Measurements from ENCODE around the gene ALLC. TPM values are rescaled to one million over a fixed set of nuclear protein-coding genes. Genes with fewer than 3 reads are reported as not detected.

Gene ALLC
- total RNA-seq, 1 donor from 2014 or later, result not detected

- no peaks in the 10 kb centered on the region for H3K4me1 Mint-ChIP-seq (ENCODE audit: low read depth)
- no peaks in the 10 kb centered on the region for H3K36me3 Mint-ChIP-seq (ENCODE audit: low read depth)
- H3K4me3 Mint-ChIP-seq (ENCODE audit: low read depth), result no peak overlapping the region
- intact Hi-C loops (cut with micrococcal nuclease), result no loop called here
- no peak overlapping the region for H3K27ac Mint-ChIP-seq
- H3K27me3 Mint-ChIP-seq (ENCODE audit: low read depth), result peaks cover under 1% of the 10 kb centered on the region
- no peak for DNase-seq (ENCODE audit: low spot score)
- no peaks in the 10 kb centered on the region for H3K9me3 Mint-ChIP-seq
Measured at GRCh38 chr2:3739313-3739712, 81.3 kb downstream of the ALLC start.

DNA sequence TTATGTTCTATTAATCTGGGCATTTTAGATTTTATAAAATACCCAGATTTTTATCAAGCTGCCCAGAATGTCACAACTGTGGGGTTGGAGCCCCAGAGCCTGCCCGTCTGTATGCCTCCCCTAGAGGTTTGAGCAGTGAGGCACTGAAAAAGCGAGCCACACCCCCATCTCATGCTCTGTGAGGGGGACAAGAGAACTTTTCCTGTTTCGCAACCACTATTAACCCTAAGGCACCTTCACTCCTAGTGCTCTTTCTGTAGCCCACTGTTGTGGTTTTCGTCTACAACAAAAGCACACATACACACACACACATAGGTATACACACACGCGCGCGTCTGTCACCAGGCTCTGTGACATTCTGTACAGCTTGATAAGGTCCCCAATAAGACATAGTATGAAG lies 83.4 kb downstream of the ALLC start:
- no peak for DNase-seq (ENCODE audit: low spot score)
- no peaks in the 10 kb centered on the region for H3K4me1 Mint-ChIP-seq (ENCODE audit: low read depth)
- intact Hi-C loops (cut with micrococcal nuclease), result no loop called here
- H3K27me3 Mint-ChIP-seq (ENCODE audit: low read depth), result no peaks in the 10 kb centered on the region
- H3K36me3 Mint-ChIP-seq (ENCODE audit: low read depth), result no peaks in the 10 kb centered on the region
- H3K27ac Mint-ChIP-seq, result no peak overlapping the region
- no peaks in the 10 kb centered on the region for H3K9me3 Mint-ChIP-seq
- no peak overlapping the region for H3K4me3 Mint-ChIP-seq (ENCODE audit: low read depth)

DNA sequence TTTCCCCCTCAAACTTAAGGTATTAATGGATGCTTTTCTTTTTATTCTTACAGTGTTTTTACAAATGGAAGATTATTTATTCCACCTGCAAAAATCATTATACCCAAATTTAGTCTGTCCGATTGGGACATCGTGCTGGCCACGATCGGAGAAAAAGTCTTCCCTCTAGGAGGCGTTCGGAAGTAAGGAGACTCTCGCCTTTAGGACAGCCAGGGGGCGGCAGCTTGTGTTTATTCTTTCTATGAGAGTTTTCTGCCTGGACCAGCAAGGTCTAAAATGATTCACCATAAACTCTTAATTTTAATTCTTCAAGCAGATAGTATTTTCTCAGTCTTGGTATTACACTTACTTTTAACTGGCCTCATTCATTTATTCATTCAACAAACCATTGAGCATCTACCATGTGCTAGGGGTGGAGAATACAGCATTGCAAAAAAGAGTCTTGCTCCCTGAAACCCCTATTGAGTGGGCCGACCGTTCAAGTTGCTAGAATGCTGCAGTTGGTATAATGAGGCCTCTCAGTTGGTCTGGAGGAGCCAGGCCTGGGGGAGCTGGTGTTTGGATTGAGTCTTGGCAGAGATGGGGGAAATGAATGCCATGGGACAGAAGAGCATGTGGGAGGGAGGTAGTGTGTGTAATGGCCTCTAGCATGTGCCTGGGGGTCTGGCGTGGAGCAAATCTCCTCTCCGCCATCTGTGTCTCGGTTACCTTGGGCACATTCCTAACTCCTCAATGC lies 84.0 kb downstream of the ALLC start:
- Mint-ChIP-seq H3K4me1 (ENCODE audit: low read depth) (no peaks in the 10 kb centered on the region), H3K4me3 (ENCODE audit: low read depth) (no peak overlapping the region), H3K27ac (no peak overlapping the region), H3K36me3 (ENCODE audit: low read depth) (no peaks in the 10 kb centered on the region), H3K27me3 (ENCODE audit: low read depth) (no peaks in the 10 kb centered on the region), H3K9me3 (no peaks in the 10 kb centered on the region)
- DNase-seq (ENCODE audit: low spot score), result no peak
- intact Hi-C loops (cut with micrococcal nuclease), result no loop called here

DNA sequence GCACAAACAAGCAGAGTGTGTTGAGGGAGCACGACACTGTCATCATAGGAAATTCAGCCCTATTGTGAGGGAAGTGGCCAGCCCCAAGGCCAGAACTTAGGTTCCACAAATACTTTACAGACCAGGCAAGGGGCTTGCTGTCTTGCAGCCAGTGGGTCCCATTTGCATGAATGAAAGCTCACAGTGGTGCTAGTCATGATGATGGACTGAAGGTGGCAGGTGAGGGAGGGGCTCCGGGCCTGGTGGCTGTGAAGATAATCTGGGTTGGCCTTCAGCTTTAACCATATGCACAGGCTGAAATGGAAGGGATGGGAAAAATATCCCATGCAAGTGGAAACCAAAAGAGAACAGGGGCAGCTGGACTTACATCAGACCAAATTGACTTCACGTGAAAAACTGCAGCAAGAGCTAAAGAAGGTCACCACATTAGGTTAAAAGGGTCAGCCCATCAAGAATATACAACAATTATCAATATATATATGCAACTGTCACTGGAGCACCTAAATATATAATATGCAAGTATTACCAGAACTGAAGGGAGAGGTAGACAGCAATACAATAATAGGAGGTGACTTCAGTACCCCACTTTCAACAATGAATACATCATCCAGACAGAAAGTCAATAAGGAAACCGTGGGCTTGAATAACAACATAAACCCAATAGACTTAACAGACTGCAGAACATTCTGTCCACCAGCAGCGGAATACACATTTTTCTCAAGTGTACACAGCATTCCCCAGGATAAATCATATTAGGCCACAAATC lies 84.9 kb downstream of the ALLC start:
- Mint-ChIP-seq H3K27ac (no peak overlapping the region), H3K9me3 (no peaks in the 10 kb centered on the region), H3K4me3 (ENCODE audit: low read depth) (no peak overlapping the region), H3K4me1 (ENCODE audit: low read depth) (no peaks in the 10 kb centered on the region), H3K36me3 (ENCODE audit: low read depth) (no peaks in the 10 kb centered on the region), H3K27me3 (ENCODE audit: low read depth) (no peaks in the 10 kb centered on the region)
- no peak for DNase-seq (ENCODE audit: low spot score)
- intact Hi-C loops (cut with micrococcal nuclease), result no loop called here

DNA sequence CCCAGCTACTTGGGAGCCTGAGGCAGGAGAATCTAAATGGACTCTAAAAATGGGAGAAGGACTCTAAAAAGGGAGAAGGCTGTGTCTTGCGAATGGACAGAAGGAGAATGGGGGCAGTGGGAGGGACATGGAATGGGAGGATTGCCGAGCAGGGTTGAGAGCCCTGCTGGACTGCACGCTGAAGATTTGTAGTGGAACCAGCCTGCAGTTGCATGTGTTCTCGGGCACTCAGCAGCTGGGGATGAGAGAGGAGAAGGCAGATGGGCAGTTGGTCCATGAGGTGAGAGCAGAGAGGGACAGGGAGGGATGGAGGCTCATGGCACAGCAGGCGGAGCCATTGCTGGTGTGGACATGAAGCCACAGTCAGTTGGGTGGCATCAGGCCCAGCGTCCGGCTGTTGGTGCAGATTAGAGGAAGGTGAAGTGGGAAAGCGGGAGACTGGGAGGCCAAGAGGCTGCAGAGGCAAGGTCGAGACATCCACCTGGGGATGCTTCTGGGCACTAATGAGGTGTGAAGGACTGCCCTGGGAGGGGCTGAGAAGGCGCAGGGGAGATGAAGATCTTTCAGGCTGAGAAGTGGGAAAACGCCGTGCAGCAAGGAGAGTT lies 86.1 kb downstream of the ALLC start:
- no peak overlapping the region for H3K4me3 Mint-ChIP-seq (ENCODE audit: low read depth)
- H3K27ac Mint-ChIP-seq, result no peak overlapping the region
- DNase-seq (ENCODE audit: low spot score), result no peak
- H3K36me3 Mint-ChIP-seq (ENCODE audit: low read depth), result no peaks in the 10 kb centered on the region
- intact Hi-C loops (cut with micrococcal nuclease), result no loop called here
- no peaks in the 10 kb centered on the region for H3K27me3 Mint-ChIP-seq (ENCODE audit: low read depth)
- H3K4me1 Mint-ChIP-seq (ENCODE audit: low read depth), result no peaks in the 10 kb centered on the region
- H3K9me3 Mint-ChIP-seq, result no peaks in the 10 kb centered on the region

GRCh38 chr2:3745920-3746319 lies 87.9 kb downstream of the ALLC start:
- DNase-seq (ENCODE audit: low spot score), result no peak
- Mint-ChIP-seq H3K4me1 (ENCODE audit: low read depth) (no peaks in the 10 kb centered on the region), H3K36me3 (ENCODE audit: low read depth) (no peaks in the 10 kb centered on the region), H3K27me3 (ENCODE audit: low read depth) (no peaks in the 10 kb centered on the region), H3K9me3 (no peaks in the 10 kb centered on the region), H3K4me3 (ENCODE audit: low read depth) (no peak overlapping the region), H3K27ac (no peak overlapping the region)
- intact Hi-C loops (cut with micrococcal nuclease), result no loop called here

DNA sequence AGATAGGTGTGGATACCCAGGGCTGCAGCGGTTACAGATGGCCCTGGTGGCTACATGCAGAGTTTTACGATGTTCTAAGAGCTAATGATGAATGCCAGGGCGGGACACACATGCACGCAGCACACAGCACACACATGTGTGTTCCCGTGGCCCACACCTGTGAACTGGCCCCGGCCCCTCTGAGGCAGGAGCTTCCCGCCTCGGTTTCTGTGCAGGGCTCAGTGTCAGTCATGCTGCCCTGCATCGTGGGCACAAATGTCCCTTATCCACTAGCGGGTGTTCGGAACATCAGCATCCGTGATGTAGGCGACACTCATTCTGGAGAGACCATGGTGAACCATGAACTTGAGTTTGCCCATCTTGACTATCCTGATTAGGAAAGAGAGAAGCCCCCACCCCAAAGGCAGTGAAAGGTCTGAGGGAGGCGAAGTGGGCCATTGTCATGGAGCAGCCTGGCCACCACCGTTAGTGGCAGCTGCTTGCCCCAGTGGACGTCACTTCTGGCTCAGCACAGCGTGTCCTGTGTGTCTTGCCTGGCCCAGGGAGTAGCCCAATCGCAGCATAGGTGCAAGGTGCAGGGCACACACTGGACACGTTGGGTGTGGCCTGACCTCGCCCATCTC lies 89.1 kb downstream of the ALLC start:
- Mint-ChIP-seq H3K4me1 (ENCODE audit: low read depth) (no peaks in the 10 kb centered on the region), H3K27ac (no peak overlapping the region), H3K9me3 (no peaks in the 10 kb centered on the region), H3K27me3 (ENCODE audit: low read depth) (no peaks in the 10 kb centered on the region), H3K4me3 (ENCODE audit: low read depth) (no peak overlapping the region), H3K36me3 (ENCODE audit: low read depth) (no peaks in the 10 kb centered on the region)
- intact Hi-C loops (cut with micrococcal nuclease), result no loop called here
- DNase-seq (ENCODE audit: low spot score), result no peak

DNA sequence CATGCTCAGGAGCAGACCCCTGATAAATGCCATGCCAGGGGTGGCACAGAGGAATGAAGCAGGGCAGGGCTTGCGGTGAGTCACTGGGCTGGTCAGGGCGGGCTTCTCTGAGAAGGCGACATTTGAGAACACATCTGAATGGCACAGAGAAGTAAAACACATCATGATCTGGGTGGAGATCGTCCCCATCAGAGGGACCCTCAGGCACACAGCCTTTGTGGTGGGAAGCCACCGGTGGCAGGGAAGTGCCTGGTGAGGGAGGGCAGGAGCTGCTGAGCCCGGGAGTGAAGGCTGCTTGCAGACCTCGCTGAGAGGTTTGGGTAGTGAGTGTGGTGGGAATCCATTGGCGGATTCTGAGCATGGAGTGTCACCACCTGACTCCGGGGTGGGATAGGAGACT lies 89.8 kb downstream of the ALLC start:
- H3K27ac Mint-ChIP-seq, result no peak overlapping the region
- H3K4me1 Mint-ChIP-seq (ENCODE audit: low read depth), result no peaks in the 10 kb centered on the region
- no peaks in the 10 kb centered on the region for H3K9me3 Mint-ChIP-seq
- H3K4me3 Mint-ChIP-seq (ENCODE audit: low read depth), result no peak overlapping the region
- DNase-seq (ENCODE audit: low spot score), result no peak
- intact Hi-C loops (cut with micrococcal nuclease), result no loop called here
- no peaks in the 10 kb centered on the region for H3K36me3 Mint-ChIP-seq (ENCODE audit: low read depth)
- no peaks in the 10 kb centered on the region for H3K27me3 Mint-ChIP-seq (ENCODE audit: low read depth)

GRCh38 chr2:3749201-3749600 lies 91.2 kb downstream of the ALLC start:
- no peak overlapping the region for H3K27ac Mint-ChIP-seq
- no peaks in the 10 kb centered on the region for H3K4me1 Mint-ChIP-seq (ENCODE audit: low read depth)
- no peak overlapping the region for H3K4me3 Mint-ChIP-seq (ENCODE audit: low read depth)
- no peaks in the 10 kb centered on the region for H3K9me3 Mint-ChIP-seq
- H3K36me3 Mint-ChIP-seq (ENCODE audit: low read depth), result no peaks in the 10 kb centered on the region
- DNase-seq (ENCODE audit: low spot score), result no peak
- intact Hi-C loops (cut with micrococcal nuclease), result no loop called here
- H3K27me3 Mint-ChIP-seq (ENCODE audit: low read depth), result no peaks in the 10 kb centered on the region

DNA sequence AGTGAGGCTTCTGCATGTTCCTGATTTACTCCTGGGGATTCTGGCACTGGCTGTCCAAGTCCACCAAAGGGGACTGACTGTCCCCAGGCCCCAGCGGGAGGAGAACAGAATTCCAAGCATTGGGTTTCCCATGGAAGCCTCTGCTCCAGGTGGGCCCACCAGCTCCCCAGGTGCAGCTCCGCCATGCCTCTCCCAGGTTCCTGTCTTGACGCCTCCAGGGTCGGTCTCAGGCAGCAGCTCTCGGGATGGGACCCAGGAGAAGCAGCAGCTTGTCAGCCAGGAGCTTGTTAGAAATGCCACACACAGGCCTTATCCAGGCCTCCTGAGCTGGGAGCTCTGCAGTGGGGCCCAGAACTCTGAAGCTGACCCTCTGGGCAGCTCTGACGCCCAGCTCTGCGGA lies 93.3 kb downstream of the ALLC start:
- no peak for DNase-seq (ENCODE audit: low spot score)
- Mint-ChIP-seq H3K4me3 (ENCODE audit: low read depth) (no peak overlapping the region), H3K4me1 (ENCODE audit: low read depth) (no peaks in the 10 kb centered on the region), H3K27ac (no peak overlapping the region), H3K9me3 (peaks cover 12% of the 10 kb centered on the region), H3K27me3 (ENCODE audit: low read depth) (no peaks in the 10 kb centered on the region), H3K36me3 (ENCODE audit: low read depth) (no peaks in the 10 kb centered on the region)
- intact Hi-C loops (cut with micrococcal nuclease), result no loop called here

DNA sequence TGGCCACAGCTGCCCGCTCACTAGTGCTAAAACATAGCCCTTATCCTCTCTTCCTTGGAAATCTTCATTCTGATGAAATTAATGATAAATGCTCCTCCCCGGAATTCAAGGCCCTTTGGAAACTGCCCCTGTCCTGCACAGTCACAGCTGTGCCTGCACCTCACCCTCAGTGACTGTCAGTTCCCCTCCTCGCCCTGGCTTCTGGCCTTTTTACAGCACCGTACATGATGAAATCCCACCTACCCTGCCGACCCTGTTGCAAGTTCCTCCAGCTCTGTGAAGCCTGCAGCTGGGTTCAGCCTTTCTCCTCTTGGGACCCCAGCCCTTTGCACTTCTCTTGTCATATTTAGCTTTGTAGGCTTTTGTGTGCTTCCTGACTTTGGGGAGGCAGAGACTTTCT lies 93.8 kb downstream of the ALLC start:
- H3K36me3 Mint-ChIP-seq (ENCODE audit: low read depth), result no peaks in the 10 kb centered on the region
- no peak for DNase-seq (ENCODE audit: low spot score)
- intact Hi-C loops (cut with micrococcal nuclease), result no loop called here
- H3K4me1 Mint-ChIP-seq (ENCODE audit: low read depth), result no peaks in the 10 kb centered on the region
- H3K9me3 Mint-ChIP-seq, result peaks cover 12% of the 10 kb centered on the region
- H3K27me3 Mint-ChIP-seq (ENCODE audit: low read depth), result no peaks in the 10 kb centered on the region
- H3K27ac Mint-ChIP-seq, result no peak overlapping the region
- no peak overlapping the region for H3K4me3 Mint-ChIP-seq (ENCODE audit: low read depth)
